ENCODE measurements around the gene PDZD8.

- TF ChIP-seq CTCF (conservative IDR thresholded peaks at IDR 0.05 in 1 of 2, IDR thresholded peaks at IDR 0.05 in 1 of 2; ENCODE audit: low read depth in 1 of 2, low read length in 2 of 2) (no peak), EZH2 (IDR thresholded peaks at IDR 0.05; ENCODE audit: low read length, missing control alignments) (no peak)
Observed at GRCh38 chr10:117300671-117301070, 74.6 kb downstream of the PDZD8 start.

All from fibroblast of lung (primary cell).